WTC11 (cell line): ENCODE results near the gene BCAR3. TPM values are rescaled to one million over a fixed set of nuclear protein-coding genes. Genes with fewer than 3 reads are reported as not detected.

Experiments
- ATAC-seq: fragments of 200-7000 bp; cut with Tn5 transposase; 2 replicates; pipeline ENCODE4 v1.10.0; 2021; ENCODE audit warnings: mild to moderate bottlenecking, moderate library complexity
- CTCF ChIA-PET: fragments of 300-600 bp; sonication (Branson Sonifier 250); formaldehyde crosslinking; loops from one replicate; lab custom pipeline; 2021; ENCODE audit warnings: antibody characterized with exemption; lab: Charles Lee
- POLR2A ChIA-PET: fragments of 350-600 bp; sonication (Branson Sonifier 250); formaldehyde crosslinking; loops from one replicate; lab custom pipeline; 2021; ENCODE audit warnings: antibody characterized with exemption; lab: Charles Lee
- DNase-seq: peaks from one replicate; pipeline ENCODE4 v3.0.0; 2021; ENCODE audit warnings: low spot score
- H3K27ac Mint-ChIP-seq: 2 replicates; pipeline ENCODE4 v1.8.0; 2021; ENCODE audit warnings: mixed read lengths
- H3K27me3 Mint-ChIP-seq: 2 replicates; pipeline ENCODE4 v1.8.0; 2021; ENCODE audit warnings: low read depth, mild to moderate bottlenecking, moderate library complexity, mixed read lengths
- H3K36me3 Mint-ChIP-seq: 2 replicates; pipeline ENCODE4 v1.8.0; 2021; ENCODE audit warnings: mixed read lengths
- H3K4me1 Mint-ChIP-seq: 2 replicates; pipeline ENCODE4 v1.8.0; 2022; ENCODE audit warnings: mixed read lengths
- H3K4me3 Mint-ChIP-seq: 2 replicates; pipeline ENCODE4 v1.8.0; 2021; ENCODE audit warnings: mild to moderate bottlenecking, moderate library complexity, mixed read lengths
- H3K9me3 Mint-ChIP-seq: 2 replicates; pipeline ENCODE4 v1.8.0; 2021; ENCODE audit warnings: mixed read lengths
- E2F1 ChIP-seq: sonication (generic); formaldehyde crosslinking; IDR thresholded peaks from 2 replicates; pipeline ENCODE4 v1.8.0; 2022; ENCODE audit warnings: mild to moderate bottlenecking, missing genetic modification reagents
- ERG ChIP-seq: fragments of 250-450 bp; sonication (Bioruptor Pico); IDR thresholded peaks from 2 replicates; pipeline ENCODE4 v1.8.0; 2021; ENCODE audit warnings: mild to moderate bottlenecking
- FOXJ3 ChIP-seq: sonication (generic); formaldehyde crosslinking; IDR thresholded peaks from 2 replicates; pipeline ENCODE4 v1.9.0; 2021; ENCODE audit warnings: missing genetic modification reagents, mild to moderate bottlenecking, borderline replicate concordance
- FOXK1 ChIP-seq: sonication (generic); formaldehyde crosslinking; IDR thresholded peaks from 2 replicates; pipeline ENCODE4 v1.8.0; 2022; ENCODE audit warnings: mild to moderate bottlenecking, moderate library complexity, missing genetic modification reagents
- FOXP1 ChIP-seq: sonication (generic); formaldehyde crosslinking; IDR thresholded peaks from 2 replicates; pipeline ENCODE4 v1.8.0; 2022; ENCODE audit warnings: missing genetic modification reagents, mild to moderate bottlenecking, moderate library complexity, borderline replicate concordance
- FOXP4 ChIP-seq: sonication (generic); formaldehyde crosslinking; IDR thresholded peaks from 2 replicates; pipeline ENCODE4 v1.8.0; 2022; ENCODE audit warnings: mild to moderate bottlenecking, missing genetic modification reagents
- GABPB1 ChIP-seq: sonication (generic); formaldehyde crosslinking; IDR thresholded peaks from 2 replicates; pipeline ENCODE4 v1.8.1; 2023; ENCODE audit warnings: mild to moderate bottlenecking, missing genetic modification reagents
- GRHL2 ChIP-seq: fragments of 250-450 bp; sonication (Bioruptor Pico); IDR thresholded peaks from 2 replicates; pipeline ENCODE4 v1.8.0; 2022; ENCODE audit warnings: mild to moderate bottlenecking, moderate library complexity; ENCODE audit not compliant: insufficient replicate concordance, severe bottlenecking
- IRF2 ChIP-seq: sonication (generic); formaldehyde crosslinking; IDR thresholded peaks from 2 replicates; pipeline ENCODE4 v1.8.0; 2022; ENCODE audit warnings: low read depth, missing genetic modification reagents, borderline replicate concordance
- KAT7 ChIP-seq: sonication (generic); formaldehyde crosslinking; IDR thresholded peaks from 2 replicates; pipeline ENCODE4 v1.8.1; 2023; ENCODE audit warnings: missing genetic modification reagents, mild to moderate bottlenecking, borderline replicate concordance
- MAX ChIP-seq: sonication (generic); formaldehyde crosslinking; IDR thresholded peaks from 2 replicates; pipeline ENCODE4 v1.8.0; 2022; ENCODE audit warnings: mild to moderate bottlenecking, missing genetic modification reagents
- MYBL2 ChIP-seq: sonication (generic); formaldehyde crosslinking; IDR thresholded peaks from 2 replicates; pipeline ENCODE4 v1.8.1; 2023; ENCODE audit warnings: mild to moderate bottlenecking, moderate library complexity, missing genetic modification reagents
- NFATC4 ChIP-seq: fragments of 250-450 bp; sonication (Bioruptor Pico); IDR thresholded peaks from 2 replicates; pipeline ENCODE4 v1.9.0; 2021; ENCODE audit warnings: mild to moderate bottlenecking
- NR1H2 ChIP-seq: sonication (generic); formaldehyde crosslinking; IDR thresholded peaks from 2 replicates; pipeline ENCODE4 v1.9.0; 2021; ENCODE audit warnings: mild to moderate bottlenecking, moderate library complexity, missing genetic modification reagents
- NR2C2 ChIP-seq: sonication (generic); formaldehyde crosslinking; IDR thresholded peaks from 2 replicates; pipeline ENCODE4 v1.8.0; 2022; ENCODE audit warnings: mild to moderate bottlenecking, missing genetic modification reagents
- OVOL2 ChIP-seq: fragments of 250-450 bp; sonication (Bioruptor Pico); IDR thresholded peaks from 2 replicates; pipeline ENCODE4 v1.9.0; 2021; ENCODE audit warnings: mild to moderate bottlenecking, borderline replicate concordance
- PRDM15 ChIP-seq: sonication (generic); formaldehyde crosslinking; IDR thresholded peaks from 2 replicates; pipeline ENCODE4 v1.8.0; 2022; ENCODE audit warnings: missing genetic modification reagents
- RELA ChIP-seq: sonication (generic); formaldehyde crosslinking; IDR thresholded peaks from 2 replicates; pipeline ENCODE4 v1.8.1; 2022; ENCODE audit warnings: missing genetic modification reagents, mild to moderate bottlenecking, borderline replicate concordance
- SOX15 ChIP-seq: fragments of 250-450 bp; sonication (Bioruptor Pico); IDR thresholded peaks from 2 replicates; pipeline ENCODE4 v1.9.0; 2021; ENCODE audit warnings: mild to moderate bottlenecking
- SP1 ChIP-seq: sonication (generic); formaldehyde crosslinking; conservative IDR thresholded peaks from 2 replicates; pipeline ENCODE4 v1.8.1; 2022; ENCODE audit warnings: missing genetic modification reagents
- TP53 ChIP-seq: sonication (generic); formaldehyde crosslinking; IDR thresholded peaks from 2 replicates; pipeline ENCODE4 v1.8.1; 2023; ENCODE audit warnings: mild to moderate bottlenecking, missing genetic modification reagents
- ZBTB21 ChIP-seq: sonication (generic); formaldehyde crosslinking; IDR thresholded peaks from 2 replicates; pipeline ENCODE4 v1.8.1; 2023; ENCODE audit warnings: mild to moderate bottlenecking, missing genetic modification reagents, borderline replicate concordance
- ZNF317 ChIP-seq: sonication (generic); formaldehyde crosslinking; IDR thresholded peaks from 2 replicates; pipeline ENCODE4 v1.8.1; 2023; ENCODE audit warnings: low read depth, mild to moderate bottlenecking, moderate library complexity, missing genetic modification reagents, borderline replicate concordance
- ZNF396 ChIP-seq: fragments of 250-450 bp; sonication (Bioruptor Pico); IDR thresholded peaks from 2 replicates; pipeline ENCODE4 v1.8.0; 2021; ENCODE audit warnings: mild to moderate bottlenecking, moderate library complexity, borderline replicate concordance
- ZSCAN18 ChIP-seq: fragments of 250-450 bp; sonication (Bioruptor Pico); IDR thresholded peaks from 2 replicates; pipeline ENCODE4 v2.1.2; 2022; ENCODE audit warnings: mild to moderate bottlenecking, moderate library complexity
- total RNA-seq: library from RNA; stranded (reverse); gene quantifications from 3 replicates; pipeline ENCODE4 v1.2.3, GENCODE V29; 2021

BCAR3 gene
- total RNA-seq, 1 experiment from 2014 or later = 14.8 TPM

GRCh38 chr1:93533677-93534076, 148.0 kb downstream of the BCAR3 start:
- Mint-ChIP-seq H3K27me3 (no peaks in the 10 kb centered on the region), H3K4me3 (no peak overlapping the region), H3K9me3 (no peaks in the 10 kb centered on the region), H3K4me1 (no peaks in the 10 kb centered on the region), H3K27ac (no peak overlapping the region), H3K36me3 (peaks cover 25% of the 10 kb centered on the region)
- TF ChIP-seq RELA (CRISPR knock-in tag) (no peak), KAT7 (CRISPR knock-in tag) (no peak), TP53 (no peak), ZBTB21 (CRISPR knock-in tag) (no peak), SP1 (CRISPR knock-in tag) (no peak), E2F1 (CRISPR knock-in tag) (no peak), NR2C2 (CRISPR knock-in tag) (no peak)
- POLR2A ChIA-PET = no interaction called here
- DNase-seq (no peak), ATAC-seq (no peak)
- CTCF ChIA-PET = no interaction called here

GRCh38 chr1:93532780-93533378, 148.8 kb downstream of the BCAR3 start:
- DNase-seq (no peak), ATAC-seq (no peak)
- Mint-ChIP-seq H3K27me3 (no peaks in the 10 kb centered on the region), H3K36me3 (peaks cover 28% of the 10 kb centered on the region), H3K27ac (no peak overlapping the region), H3K4me1 (no peaks in the 10 kb centered on the region), H3K4me3 (no peak overlapping the region), H3K9me3 (no peaks in the 10 kb centered on the region)
- POLR2A ChIA-PET = interaction anchor here (0.8 kb wide), 1 partner anchor 9 kb away, joined by 8 read pairs; no protein-coding TSS in a partner anchor
- TF ChIP-seq FOXP4 = no peak
- no peak for TF ChIP-seq NR1H2 (CRISPR knock-in tag)
- no peak for TF ChIP-seq ZNF396 (CRISPR knock-in tag)
- TF ChIP-seq ZNF317 (CRISPR knock-in tag) = no peak
- no peak for TF ChIP-seq MAX (CRISPR knock-in tag)
- TF ChIP-seq NFATC4 (CRISPR knock-in tag) = no peak
- no peak for TF ChIP-seq SOX15 (CRISPR knock-in tag)
- TF ChIP-seq GRHL2 (CRISPR knock-in tag) = no peak
- no peak for TF ChIP-seq OVOL2 (CRISPR knock-in tag)
- TF ChIP-seq GABPB1 (CRISPR knock-in tag) = no peak
- TF ChIP-seq FOXK1 (CRISPR knock-in tag) = no peak
- no peak for TF ChIP-seq MYBL2 (CRISPR knock-in tag)
- TF ChIP-seq FOXJ3 (CRISPR knock-in tag) = no peak
- no peak for TF ChIP-seq FOXP1 (CRISPR knock-in tag)
- TF ChIP-seq ERG (CRISPR knock-in tag) = no peak
- TF ChIP-seq ZSCAN18 = no peak
- TF ChIP-seq PRDM15 (CRISPR knock-in tag) = no peak
- TF ChIP-seq IRF2 = no peak
- CTCF ChIA-PET = no interaction called here
